B cell (primary cell): ENCODE data around the gene RASA3. TPM values are rescaled to one million over a fixed set of nuclear protein-coding genes. Genes with fewer than 3 reads are reported as not detected.

Experiments
- ATAC-seq: fragments of 200-7000 bp; cut with Tn5 transposase; one replicate; pipeline ENCODE4 v1.10.0; 2021; ENCODE audit warnings: low read depth, mild to moderate bottlenecking, moderate number of reproducible peaks, moderate library complexity
- CTCF ChIA-PET: fragments of 350-600 bp; sonication (Branson Sonifier 250); formaldehyde crosslinking; loops from one replicate; lab custom pipeline; 2021; ENCODE audit warnings: antibody characterized with exemption, inconsistent platforms; lab: Charles Lee
- POLR2A ChIA-PET: fragments of 350-600 bp; sonication (Branson Sonifier 250); formaldehyde crosslinking; loops from one replicate; lab custom pipeline; 2021; ENCODE audit warnings: antibody characterized with exemption; lab: Charles Lee
- DNase-seq: peaks from one replicate; pipeline ENCODE4 v3.0.0; 2013
- H2AFZ ChIP-seq: 2 replicates; pipeline ENCODE4 v1.6.1; 2012; ENCODE audit warnings: mild to moderate bottlenecking, low read depth, low read length; ENCODE audit not compliant: insufficient read depth, poor library complexity, severe bottlenecking
- H3K27ac ChIP-seq, 2 donors: 1 replicate in 1 of 2; 2 replicates in 1 of 2; pipeline ENCODE4 v1.5.1; 2012 to 2013; ENCODE audit warnings: low read length in 2 of 2, mild to moderate bottlenecking in 2 of 2, moderate library complexity in 1 of 2
- H3K27me3 ChIP-seq, 4 experiments: fragments of 200-600 bp in 1 of 4; sonication (generic) in 1 of 4; replicated peaks in 1 of 4; 1 replicate in 2 of 4; 2 replicates in 2 of 4; pipeline versions ENCODE4 v1.6.1 to v1.7.0; 2013 to 2016; ENCODE audit warnings: low read length in 3 of 4, mild to moderate bottlenecking in 2 of 4, mixed read lengths in 1 of 4, moderate library complexity in 1 of 4; ENCODE audit not compliant: insufficient read depth in 4 of 4, control insufficient read depth in 3 of 4; ENCODE audit errors: control extremely low read depth in 1 of 4
- H3K36me3 ChIP-seq, 2 experiments: replicated peaks in 1 of 2; 1 replicate in 1 of 2; 2 replicates in 1 of 2; pipeline versions ENCODE4 v1.6.1 to v1.7.1; 2013; ENCODE audit warnings: low read length in 1 of 2; ENCODE audit not compliant: insufficient read depth in 2 of 2, control insufficient read depth in 1 of 2; ENCODE audit errors: control extremely low read depth in 1 of 2, extremely low read depth in 1 of 2
- H3K4me1 ChIP-seq, 2 donors: fragments of 200-600 bp in 1 of 2; sonication (generic) in 1 of 2; 1 replicate in 1 of 2; 2 replicates in 1 of 2; pipeline versions ENCODE4 v1.5.1 to v1.6.1; 2013 to 2017; ENCODE audit warnings: low read length in 2 of 2; ENCODE audit not compliant: control insufficient read depth in 2 of 2, insufficient read depth in 2 of 2
- H3K4me2 ChIP-seq: replicated peaks from 2 replicates; pipeline ENCODE3; 2012; ENCODE audit warnings: mild to moderate bottlenecking, low read depth, low read length; ENCODE audit not compliant: poor library complexity, severe bottlenecking
- H3K4me3 ChIP-seq, 5 experiments: fragments of 200-600 bp in 1 of 5; sonication (generic) in 1 of 5; 1 replicate in 3 of 5; 2 replicates in 2 of 5; pipeline versions ENCODE4 v1.5.1 to v1.7.0; 2011 to 2016; ENCODE audit warnings: low read length in 4 of 5, mild to moderate bottlenecking in 4 of 5, low read depth in 2 of 5, control low read depth in 1 of 5, moderate library complexity in 1 of 5; ENCODE audit not compliant: insufficient read depth in 1 of 5; ENCODE audit errors: control extremely low read depth in 1 of 5, extremely low read depth in 1 of 5
- H3K79me2 ChIP-seq: fragments of 200-600 bp; sonication (generic); one replicate; pipeline ENCODE4 v1.6.0; 2016; ENCODE audit warnings: low read length; ENCODE audit not compliant: control insufficient read depth, insufficient read depth
- H3K9ac ChIP-seq: fragments of 200-600 bp; sonication (generic); 2 replicates; pipeline ENCODE4 v1.6.1; 2017; ENCODE audit warnings: mild to moderate bottlenecking, low read length, moderate library complexity
- H3K9me3 ChIP-seq, 3 donors: one replicate each; pipeline versions ENCODE4 v1.6.1 to v1.7.1; 2013; ENCODE audit warnings: low read length in 2 of 3; ENCODE audit not compliant: control insufficient read depth in 2 of 3, insufficient read depth in 1 of 3; ENCODE audit errors: control extremely low read depth in 1 of 3
- H4K20me1 ChIP-seq: 2 replicates; pipeline ENCODE4 v1.6.0; 2012; ENCODE audit warnings: mild to moderate bottlenecking, low read length; ENCODE audit not compliant: insufficient read depth, control insufficient read depth, poor library complexity, severe bottlenecking
- H3K27ac Mint-ChIP-seq: one replicate; pipeline ENCODE4 v1.8.0; 2021; ENCODE audit warnings: mixed read lengths
- H3K27me3 Mint-ChIP-seq: one replicate; pipeline ENCODE4 v1.8.0; 2021; ENCODE audit warnings: mixed read lengths
- H3K4me1 Mint-ChIP-seq: one replicate; pipeline ENCODE4 v1.8.0; 2021; ENCODE audit warnings: mixed read lengths
- H3K4me3 Mint-ChIP-seq: one replicate; pipeline ENCODE4 v1.8.0; 2021; ENCODE audit warnings: mixed read lengths
- H3K9me3 Mint-ChIP-seq: one replicate; pipeline ENCODE4 v1.8.0; 2022; ENCODE audit warnings: mixed read lengths; ENCODE audit not compliant: insufficient read depth
- EZH2 ChIP-seq: IDR thresholded peaks from 2 replicates; pipeline ENCODE4 v1.6.1; 2012; ENCODE audit warnings: borderline replicate concordance, low read depth, mild to moderate bottlenecking, moderate library complexity, low read length; ENCODE audit not compliant: insufficient read depth, poor library complexity, severe bottlenecking
- WGBS: methylation state at CpG from one replicate; pipeline ENCODE4 v1.1.5; 2013; ENCODE audit warnings: missing lambda C conversion rate; ENCODE audit not compliant: insufficient coverage; 5-methylcytosine and 5-hydroxymethylcytosine counted together
- intact Hi-C: fragments of 100-400 bp; cut with micrococcal nuclease; formaldehyde crosslinking; loops from one replicate; pipeline ENCODE4 v1.10.0; 2022
- polyA plus RNA-seq: library from polyadenylated mRNA; depleted of rRNA; stranded (reverse); fragments of >200 nt; gene quantifications from 2 replicates; pipeline ENCODE4 v1.2.3, GENCODE V29; 2012
- total RNA-seq, 2 donors: library from RNA; stranded (reverse); fragments of 120-200 nt in 1 of 2; gene quantifications; 1 replicate in 1 of 2; 2 replicates in 1 of 2; pipeline versions ENCODE4 v1.2.3 to v1.2.4, GENCODE V29; 2013 to 2022
- TF ChIP-seq, protein P1 (sequence below): fragments of 200-600 bp; IDR thresholded peaks from one replicate; pipeline ENCODE4 v1.8.0; 2022; ENCODE audit warnings: antibody characterized with exemption, mild to moderate bottlenecking

Gene RASA3
- total and polyA plus RNA-seq, 2 donors (not counting 1 experiment from before 2014, with no cell fraction given), result 54.2 to 87.4 TPM

DNA sequence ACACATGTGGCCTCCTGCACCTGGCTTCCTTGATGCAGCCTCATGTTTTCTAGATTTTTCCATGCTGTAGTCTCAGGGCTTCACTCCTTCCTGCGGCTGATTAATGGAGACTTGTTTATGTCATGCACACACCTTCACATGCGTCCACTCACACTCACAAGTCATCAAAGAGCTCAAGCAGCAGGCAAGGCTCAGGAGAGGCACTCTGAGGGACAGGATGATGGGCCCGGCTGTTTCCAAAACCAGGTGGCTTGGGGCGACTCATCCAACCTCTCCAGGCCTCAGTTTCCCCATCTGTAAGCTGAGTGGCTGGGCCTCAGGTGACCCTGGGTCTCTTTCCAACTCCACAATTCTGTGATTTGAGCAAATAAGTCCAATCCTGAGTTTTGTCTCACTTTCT lies 36.9 kb downstream of the RASA3 start:
- DNase-seq, result no peak
- no peak overlapping the region for H3K9ac ChIP-seq
- peaks cover 0 to 5% of the 10 kb centered on the region in 2 experiments for H3K36me3 ChIP-seq
- ChIA-PET POLR2A (no interaction called here), CTCF (no interaction called here)
- peaks cover 4 to 12% of the 10 kb centered on the region in 2 donors for H3K4me1 ChIP-seq
- ATAC-seq, result no peak
- H3K4me3 ChIP-seq, result no peak overlapping the region
- peaks cover 94% of the 10 kb centered on the region for H3K79me2 ChIP-seq
- Mint-ChIP-seq H3K4me1 (peaks cover 50% of the 10 kb centered on the region), H3K27me3 (no peaks in the 10 kb centered on the region), H3K27ac (no peak overlapping the region), H3K9me3 (peaks cover 16% of the 10 kb centered on the region), H3K4me3 (no peak overlapping the region)
- H3K9me3 ChIP-seq, result peaks cover 3 to 31% (median 10%) of the 10 kb centered on the region in 3 donors
- no peaks in the 10 kb centered on the region for H3K27me3 ChIP-seq
- WGBS, result 88% methylated on average over 4 of the region's 4 CpGs
- H3K4me2 ChIP-seq, result no peak overlapping the region
- TF ChIP-seq, protein P1, sequence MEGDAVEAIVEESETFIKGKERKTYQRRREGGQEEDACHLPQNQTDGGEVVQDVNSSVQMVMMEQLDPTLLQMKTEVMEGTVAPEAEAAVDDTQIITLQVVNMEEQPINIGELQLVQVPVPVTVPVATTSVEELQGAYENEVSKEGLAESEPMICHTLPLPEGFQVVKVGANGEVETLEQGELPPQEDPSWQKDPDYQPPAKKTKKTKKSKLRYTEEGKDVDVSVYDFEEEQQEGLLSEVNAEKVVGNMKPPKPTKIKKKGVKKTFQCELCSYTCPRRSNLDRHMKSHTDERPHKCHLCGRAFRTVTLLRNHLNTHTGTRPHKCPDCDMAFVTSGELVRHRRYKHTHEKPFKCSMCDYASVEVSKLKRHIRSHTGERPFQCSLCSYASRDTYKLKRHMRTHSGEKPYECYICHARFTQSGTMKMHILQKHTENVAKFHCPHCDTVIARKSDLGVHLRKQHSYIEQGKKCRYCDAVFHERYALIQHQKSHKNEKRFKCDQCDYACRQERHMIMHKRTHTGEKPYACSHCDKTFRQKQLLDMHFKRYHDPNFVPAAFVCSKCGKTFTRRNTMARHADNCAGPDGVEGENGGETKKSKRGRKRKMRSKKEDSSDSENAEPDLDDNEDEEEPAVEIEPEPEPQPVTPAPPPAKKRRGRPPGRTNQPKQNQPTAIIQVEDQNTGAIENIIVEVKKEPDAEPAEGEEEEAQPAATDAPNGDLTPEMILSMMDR, result no peak
- no peak for TF ChIP-seq EZH2
- H3K27ac ChIP-seq, result no peak overlapping the region
- intact Hi-C loops, result no loop called here
- H4K20me1 ChIP-seq, result peaks cover 83% of the 10 kb centered on the region
- H2AFZ ChIP-seq, result no peak overlapping the region

DNA sequence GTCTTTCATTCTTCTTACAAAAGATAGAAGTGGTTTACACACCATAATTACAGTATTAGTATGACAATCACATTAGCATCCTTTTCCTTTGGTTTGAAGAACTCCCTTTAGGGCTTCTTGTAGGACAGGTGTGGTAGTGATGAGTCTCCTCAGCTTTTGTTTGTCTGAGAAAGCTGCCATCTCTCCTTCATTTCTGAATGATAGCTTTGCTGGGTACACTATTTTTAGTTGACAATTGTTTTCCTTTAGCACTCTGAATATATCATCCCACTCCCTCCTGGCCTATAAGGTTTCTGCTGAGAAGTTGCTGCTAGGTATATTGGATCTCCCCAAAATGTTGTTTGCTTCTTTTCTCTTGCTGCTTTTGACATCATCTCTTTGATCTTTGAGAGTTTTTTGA lies 39.3 kb downstream of the RASA3 start:
- ChIA-PET POLR2A (no interaction called here), CTCF (interaction anchor here (0.9 kb wide), 1 partner anchor 136 kb away, joined by 3 read pairs; no protein-coding TSS in a partner anchor)
- H3K36me3 ChIP-seq, result peaks cover 0 to 5% of the 10 kb centered on the region in 2 experiments
- H3K27me3 ChIP-seq, result no peaks in the 10 kb centered on the region
- peaks cover 98% of the 10 kb centered on the region for H3K79me2 ChIP-seq
- DNase-seq (no peak), ATAC-seq (no peak)
- H3K27ac ChIP-seq, result no peak overlapping the region
- no peaks in the 10 kb centered on the region for H3K27me3 Mint-ChIP-seq
- peaks cover 87% of the 10 kb centered on the region for H4K20me1 ChIP-seq
- intact Hi-C loops, result no loop called here
- no peak overlapping the region for H3K4me3 Mint-ChIP-seq
- peaks cover 12 to 18% of the 10 kb centered on the region in 2 donors for H3K4me1 ChIP-seq
- H3K4me2 ChIP-seq, result no peak overlapping the region
- no peak overlapping the region for H3K4me3 ChIP-seq
- TF ChIP-seq, protein P1, result no peak
- TF ChIP-seq EZH2, result no peak
- no peak overlapping the region for H2AFZ ChIP-seq
- H3K9me3 Mint-ChIP-seq, result peaks cover 16% of the 10 kb centered on the region
- H3K27ac Mint-ChIP-seq, result no peak overlapping the region
- peaks cover 50% of the 10 kb centered on the region for H3K4me1 Mint-ChIP-seq
- H3K9me3 ChIP-seq, result peaks cover 3 to 31% (median 10%) of the 10 kb centered on the region in 3 donors
- H3K9ac ChIP-seq, result no peak overlapping the region
